SK-N-SH (cell line): ENCODE results near the gene MAP1LC3C. TPM values are rescaled to one million over a fixed set of nuclear protein-coding genes. Genes with fewer than 3 reads are reported as not detected.

Experiments
- CTCF ChIA-PET: fragments of 300-600, 350-600 bp; formaldehyde crosslinking; extraction: SDS; loops from one replicate; lab custom pipeline; 2021; lab: Yijun Ruan, JAX
- POLR2A ChIA-PET: fragments of 350-600 bp; sonication (Branson Sonifier 250); formaldehyde crosslinking; extraction: SDS; loops from one replicate; lab custom pipeline; 2020; ENCODE audit warnings: antibody characterized with exemption, inconsistent platforms; lab: Yijun Ruan, JAX
- DNase-seq: peaks from one replicate; pipeline ENCODE4 v3.0.0; 2012
- H2AFZ ChIP-seq: fragments of 200-600 bp; sonication (generic); 2 replicates; pipeline ENCODE4 v1.8.1; 2016; ENCODE audit warnings: antibody characterized with exemption, mild to moderate bottlenecking, low read depth
- H3F3A ChIP-seq: fragments of 200-600 bp; sonication (generic); replicated peaks from 2 replicates; pipeline ENCODE3; 2016; ENCODE audit warnings: antibody characterized with exemption, mild to moderate bottlenecking; ENCODE audit not compliant: insufficient read depth
- H3K27ac ChIP-seq, 2 experiments: fragments of 200-500 bp in 1 of 2; fragments of 200-600 bp in 1 of 2; sonication (Bioruptor generic) in 1 of 2; sonication (generic), shearing (Covaris generic) in 1 of 2; 2 replicates each; pipeline versions ENCODE4 v1.5.1 to v1.6.1; 2014 to 2016; ENCODE audit warnings: low read depth in 2 of 2, inconsistent platforms in 1 of 2, low read length in 1 of 2, mild to moderate bottlenecking in 1 of 2, mixed read lengths in 1 of 2
- H3K27me3 ChIP-seq: fragments of 200-600 bp; sonication (generic), shearing (Covaris generic); 2 replicates; pipeline ENCODE4 v1.6.1; 2016; ENCODE audit warnings: mixed run types; ENCODE audit not compliant: insufficient read depth
- H3K36me3 ChIP-seq, 2 experiments: fragments of 200-500 bp in 1 of 2; fragments of 200-600 bp in 1 of 2; sonication (Bioruptor generic) in 1 of 2; sonication (generic) in 1 of 2; replicated peaks in 1 of 2; 2 replicates each; pipeline versions ENCODE3 to v1.5.1; 2014 to 2016; ENCODE audit warnings: low read length in 1 of 2, mild to moderate bottlenecking in 1 of 2; ENCODE audit not compliant: insufficient read depth in 2 of 2, control insufficient read depth in 1 of 2
- H3K4me1 ChIP-seq, 2 experiments: fragments of 200-500 bp in 1 of 2; fragments of 200-600 bp in 1 of 2; sonication (Bioruptor generic) in 1 of 2; sonication (generic), shearing (Covaris generic) in 1 of 2; 2 replicates each; pipeline versions ENCODE4 v1.5.1 to v1.6.1; 2014 to 2016; ENCODE audit warnings: low read depth in 1 of 2, low read length in 1 of 2, mixed run types in 1 of 2; ENCODE audit not compliant: insufficient read depth in 2 of 2, control insufficient read depth in 1 of 2
- H3K4me2 ChIP-seq: fragments of 200-600 bp; sonication (generic), shearing (Covaris generic); 2 replicates; pipeline ENCODE4 v1.6.1; 2017; ENCODE audit warnings: mixed run types
- H3K4me3 ChIP-seq, 2 experiments: fragments of 200-500 bp in 1 of 2; fragments of 200-600 bp in 1 of 2; sonication (Bioruptor generic) in 1 of 2; sonication (generic), shearing (Covaris generic) in 1 of 2; 2 replicates each; pipeline versions ENCODE4 v1.5.1 to v1.8.1; 2014 to 2016; ENCODE audit warnings: low read depth in 2 of 2, inconsistent platforms in 1 of 2, low read length in 1 of 2, mild to moderate bottlenecking in 1 of 2, mixed read lengths in 1 of 2, moderate library complexity in 1 of 2
- H3K79me2 ChIP-seq: fragments of 200-600 bp; sonication (generic); 2 replicates; pipeline ENCODE4 v1.8.1; 2017; ENCODE audit warnings: mild to moderate bottlenecking; ENCODE audit not compliant: insufficient read depth
- H3K9ac ChIP-seq: fragments of 200-600 bp; sonication (generic); 2 replicates; pipeline ENCODE4 v1.6.1; 2017; ENCODE audit warnings: mixed run types
- H3K9me2 ChIP-seq: fragments of 200-600 bp; sonication (generic); 2 replicates; pipeline ENCODE4 v1.6.1; 2017; ENCODE audit warnings: mixed run types
- H3K9me3 ChIP-seq: fragments of 200-600 bp; sonication (generic); 2 replicates; pipeline ENCODE4 v1.6.1; 2017; ENCODE audit warnings: mixed run types, mild to moderate bottlenecking, moderate library complexity
- H4K20me1 ChIP-seq: fragments of 200-600 bp; sonication (generic); 2 replicates; pipeline ENCODE4 v1.6.1; 2017; ENCODE audit warnings: mild to moderate bottlenecking, mixed run types; ENCODE audit not compliant: insufficient read depth
- ELF1 ChIP-seq: IDR thresholded peaks from 2 replicates; pipeline ENCODE4 v1.4.0; 2012
- GABPA ChIP-seq: IDR thresholded peaks from 2 replicates; pipeline ENCODE4 v1.4.0; 2012; ENCODE audit warnings: low read depth, mild to moderate bottlenecking
- GATA2 ChIP-seq: sonication (generic); formaldehyde crosslinking; IDR thresholded peaks from 2 replicates; pipeline ENCODE4 v1.5.0; 2020; ENCODE audit warnings: mild to moderate bottlenecking, missing genetic modification reagents
- MXI1 ChIP-seq: IDR thresholded peaks from 2 replicates; pipeline ENCODE4 v1.6.1; 2012; ENCODE audit warnings: mild to moderate bottlenecking, low read depth, low read length, improper control_type of control experiment
- NFIC ChIP-seq: IDR thresholded peaks from 2 replicates; pipeline ENCODE4 v1.4.0; 2012; ENCODE audit warnings: borderline replicate concordance
- PBX3 ChIP-seq: IDR thresholded peaks from 2 replicates; pipeline ENCODE4; 2012
- POLR2AphosphoS5 ChIP-seq: IDR thresholded peaks from 2 replicates; pipeline ENCODE4 v1.6.1; 2012; ENCODE audit warnings: low read depth, low read length
- RAD21 ChIP-seq: IDR thresholded peaks from 2 replicates; pipeline ENCODE4 v1.6.1; 2012; ENCODE audit warnings: mild to moderate bottlenecking, low read length
- RFX5 ChIP-seq: IDR thresholded peaks from 2 replicates; pipeline ENCODE4 v1.6.1; 2012; ENCODE audit warnings: mild to moderate bottlenecking, improper control_type of control experiment, low read length
- SMC3 ChIP-seq: IDR thresholded peaks from 2 replicates; pipeline ENCODE4 v1.6.1; 2012; ENCODE audit warnings: low read depth, low read length, improper control_type of control experiment
- TCF12 ChIP-seq: IDR thresholded peaks from 2 replicates; pipeline ENCODE4 v1.4.0; 2012
- TEAD4 ChIP-seq: IDR thresholded peaks from 2 replicates; pipeline ENCODE4 v1.4.0; 2012; ENCODE audit warnings: mild to moderate bottlenecking, borderline replicate concordance; ENCODE audit not compliant: insufficient read depth
- USF1 ChIP-seq: IDR thresholded peaks from 2 replicates; pipeline ENCODE4 v1.4.0; 2012; ENCODE audit warnings: low read depth, borderline replicate concordance
- YY1 ChIP-seq: IDR thresholded peaks from 2 replicates; pipeline ENCODE4 v1.4.0; 2012; ENCODE audit warnings: low read depth, mild to moderate bottlenecking
- WGBS: methylation state at CpG from one replicate; pipeline ENCODE4 v1.1.6; 2017; ENCODE audit warnings: low lambda C conversion rate; 5-methylcytosine and 5-hydroxymethylcytosine counted together
- polyA plus RNA-seq, 3 experiments: library from polyadenylated mRNA; depleted of rRNA; stranded (reverse); fragments of >200 nt; gene quantifications; 2 replicates each; pipeline ENCODE4 v1.2.3, GENCODE V29; 2012
- TF ChIP-seq, protein P1 (sequence below): fragments of 200-600 bp; sonication (generic); IDR thresholded peaks from 2 replicates; pipeline ENCODE4 v1.6.1; 2017; ENCODE audit warnings: antibody characterized with exemption, mild to moderate bottlenecking, moderate library complexity
- TF ChIP-seq, protein P2 (sequence below): fragments of 150-350 bp; IDR thresholded peaks from 2 replicates; pipeline ENCODE4 v1.6.1; 2017; ENCODE audit warnings: antibody characterized with exemption, low read length, low read depth, borderline replicate concordance
- TF ChIP-seq, protein P3 (sequence below): IDR thresholded peaks from 2 replicates; pipeline ENCODE4 v1.6.1; 2012; ENCODE audit warnings: mild to moderate bottlenecking, low read depth, low read length, moderate library complexity

The MAP1LC3C gene
- polyA plus RNA-seq, 1 of the 3 experiments (the other 2 are of a cell fraction): 0.20 TPM

DNA sequence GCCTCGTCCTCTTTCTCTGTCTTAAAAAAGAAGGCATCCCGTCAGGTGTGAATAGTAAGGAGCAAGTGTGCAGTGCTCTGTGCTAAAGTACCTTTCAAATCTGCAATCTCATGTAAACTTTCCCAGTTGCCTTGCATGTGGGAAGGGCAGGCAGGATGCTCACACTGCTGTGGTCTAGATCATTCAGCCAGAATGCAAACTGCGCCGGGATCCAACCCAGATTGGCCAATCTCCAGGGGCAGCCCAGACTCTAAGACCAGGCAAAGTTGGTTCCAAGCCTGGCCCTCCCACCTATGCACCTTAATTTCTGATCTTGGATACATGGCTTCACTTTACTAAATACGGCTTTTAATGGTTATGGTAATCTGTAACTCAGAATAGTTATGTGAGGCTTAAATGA lies 3.2 kb upstream of the MAP1LC3C start:
- no peak for DNase-seq
- H3K27ac ChIP-seq: no peak overlapping the region
- H3K36me3 ChIP-seq: no peaks in the 10 kb centered on the region
- H2AFZ ChIP-seq: no peak overlapping the region
- no peak overlapping the region for H3K9ac ChIP-seq
- ChIA-PET POLR2A (no interaction called here), CTCF (interaction anchor here (1.2 kb wide), 1 partner anchor 10 kb away, joined by 3 read pairs; no protein-coding TSS in a partner anchor)
- H4K20me1 ChIP-seq: no peaks in the 10 kb centered on the region
- no peaks in the 10 kb centered on the region for H3K9me2 ChIP-seq
- no peak overlapping the region for H3K4me3 ChIP-seq
- H3F3A ChIP-seq: peaks cover 9% of the 10 kb centered on the region
- no peaks in the 10 kb centered on the region for H3K9me3 ChIP-seq
- TF ChIP-seq USF1 (no peak), GABPA (no peak), PBX3 (no peak), GATA2 (CRISPR knock-in tag) (no peak), RAD21 (no peak), TEAD4 (no peak), NFIC (no peak)
- TF ChIP-seq, protein P1, sequence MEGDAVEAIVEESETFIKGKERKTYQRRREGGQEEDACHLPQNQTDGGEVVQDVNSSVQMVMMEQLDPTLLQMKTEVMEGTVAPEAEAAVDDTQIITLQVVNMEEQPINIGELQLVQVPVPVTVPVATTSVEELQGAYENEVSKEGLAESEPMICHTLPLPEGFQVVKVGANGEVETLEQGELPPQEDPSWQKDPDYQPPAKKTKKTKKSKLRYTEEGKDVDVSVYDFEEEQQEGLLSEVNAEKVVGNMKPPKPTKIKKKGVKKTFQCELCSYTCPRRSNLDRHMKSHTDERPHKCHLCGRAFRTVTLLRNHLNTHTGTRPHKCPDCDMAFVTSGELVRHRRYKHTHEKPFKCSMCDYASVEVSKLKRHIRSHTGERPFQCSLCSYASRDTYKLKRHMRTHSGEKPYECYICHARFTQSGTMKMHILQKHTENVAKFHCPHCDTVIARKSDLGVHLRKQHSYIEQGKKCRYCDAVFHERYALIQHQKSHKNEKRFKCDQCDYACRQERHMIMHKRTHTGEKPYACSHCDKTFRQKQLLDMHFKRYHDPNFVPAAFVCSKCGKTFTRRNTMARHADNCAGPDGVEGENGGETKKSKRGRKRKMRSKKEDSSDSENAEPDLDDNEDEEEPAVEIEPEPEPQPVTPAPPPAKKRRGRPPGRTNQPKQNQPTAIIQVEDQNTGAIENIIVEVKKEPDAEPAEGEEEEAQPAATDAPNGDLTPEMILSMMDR: no peak
- TF ChIP-seq, protein P2, sequence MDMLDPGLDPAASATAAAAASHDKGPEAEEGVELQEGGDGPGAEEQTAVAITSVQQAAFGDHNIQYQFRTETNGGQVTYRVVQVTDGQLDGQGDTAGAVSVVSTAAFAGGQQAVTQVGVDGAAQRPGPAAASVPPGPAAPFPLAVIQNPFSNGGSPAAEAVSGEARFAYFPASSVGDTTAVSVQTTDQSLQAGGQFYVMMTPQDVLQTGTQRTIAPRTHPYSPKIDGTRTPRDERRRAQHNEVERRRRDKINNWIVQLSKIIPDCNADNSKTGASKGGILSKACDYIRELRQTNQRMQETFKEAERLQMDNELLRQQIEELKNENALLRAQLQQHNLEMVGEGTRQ: no peak
- WGBS: 60% methylated on average over 3 of the region's 5 CpGs
- H3K4me2 ChIP-seq: no peak overlapping the region
- H3K79me2 ChIP-seq: no peaks in the 10 kb centered on the region
- H3K27me3 ChIP-seq: no peaks in the 10 kb centered on the region
- H3K4me1 ChIP-seq: peaks cover 0 to 4% of the 10 kb centered on the region in 2 experiments; a peak in 1 of 4 replicates

GRCh38 chr1:242000434-242000833 lies 1.5 kb upstream of the MAP1LC3C start:
- Histone ChIP-seq H3K27me3 (no peaks in the 10 kb centered on the region), H3K27ac (no peak overlapping the region), H3K4me1 (peaks cover 0 to 4% of the 10 kb centered on the region in 2 experiments; a peak in 1 of 4 replicates), H3K79me2 (no peaks in the 10 kb centered on the region), H3K4me3 (no peak overlapping the region), H3K4me2 (no peak overlapping the region), H4K20me1 (no peaks in the 10 kb centered on the region), H3K36me3 (no peaks in the 10 kb centered on the region), H3K9ac (no peak overlapping the region), H3F3A (peaks cover 7% of the 10 kb centered on the region), H3K9me2 (no peaks in the 10 kb centered on the region), H3K9me3 (no peaks in the 10 kb centered on the region), H2AFZ (no peak overlapping the region)
- POLR2A ChIA-PET: no interaction called here
- CTCF ChIA-PET: interaction anchor here (1.6 to 3.4 kb wide), 2 partner anchors 12 to 15 kb away, joined by 3 to 12 read pairs; no protein-coding TSS in a partner anchor
- WGBS: 79% methylated on average over 7 of the region's 7 CpGs
- DNase-seq: no peak
- no peak for TF ChIP-seq TCF12
- TF ChIP-seq, protein P1: no peak
- no peak for TF ChIP-seq MXI1
- no peak for TF ChIP-seq YY1
- TF ChIP-seq USF1: no peak
- TF ChIP-seq, protein P3, sequence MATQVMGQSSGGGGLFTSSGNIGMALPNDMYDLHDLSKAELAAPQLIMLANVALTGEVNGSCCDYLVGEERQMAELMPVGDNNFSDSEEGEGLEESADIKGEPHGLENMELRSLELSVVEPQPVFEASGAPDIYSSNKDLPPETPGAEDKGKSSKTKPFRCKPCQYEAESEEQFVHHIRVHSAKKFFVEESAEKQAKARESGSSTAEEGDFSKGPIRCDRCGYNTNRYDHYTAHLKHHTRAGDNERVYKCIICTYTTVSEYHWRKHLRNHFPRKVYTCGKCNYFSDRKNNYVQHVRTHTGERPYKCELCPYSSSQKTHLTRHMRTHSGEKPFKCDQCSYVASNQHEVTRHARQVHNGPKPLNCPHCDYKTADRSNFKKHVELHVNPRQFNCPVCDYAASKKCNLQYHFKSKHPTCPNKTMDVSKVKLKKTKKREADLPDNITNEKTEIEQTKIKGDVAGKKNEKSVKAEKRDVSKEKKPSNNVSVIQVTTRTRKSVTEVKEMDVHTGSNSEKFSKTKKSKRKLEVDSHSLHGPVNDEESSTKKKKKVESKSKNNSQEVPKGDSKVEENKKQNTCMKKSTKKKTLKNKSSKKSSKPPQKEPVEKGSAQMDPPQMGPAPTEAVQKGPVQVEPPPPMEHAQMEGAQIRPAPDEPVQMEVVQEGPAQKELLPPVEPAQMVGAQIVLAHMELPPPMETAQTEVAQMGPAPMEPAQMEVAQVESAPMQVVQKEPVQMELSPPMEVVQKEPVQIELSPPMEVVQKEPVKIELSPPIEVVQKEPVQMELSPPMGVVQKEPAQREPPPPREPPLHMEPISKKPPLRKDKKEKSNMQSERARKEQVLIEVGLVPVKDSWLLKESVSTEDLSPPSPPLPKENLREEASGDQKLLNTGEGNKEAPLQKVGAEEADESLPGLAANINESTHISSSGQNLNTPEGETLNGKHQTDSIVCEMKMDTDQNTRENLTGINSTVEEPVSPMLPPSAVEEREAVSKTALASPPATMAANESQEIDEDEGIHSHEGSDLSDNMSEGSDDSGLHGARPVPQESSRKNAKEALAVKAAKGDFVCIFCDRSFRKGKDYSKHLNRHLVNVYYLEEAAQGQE: no peak
- no peak for TF ChIP-seq RFX5
- TF ChIP-seq POLR2AphosphoS5: no peak
- no peak for TF ChIP-seq ELF1
- TF ChIP-seq SMC3: no peak
